Peyer's patch (tissue), 4 donors: ENCODE data around the gene FDXR. TPM values are rescaled to one million over a fixed set of nuclear protein-coding genes. Genes with fewer than 3 reads are reported as not detected.

Experiments
- DNase-seq, 3 donors: peaks; one replicate each; pipeline ENCODE4 v3.0.0-alpha.2; 2017 to 2019
- H3K27ac ChIP-seq, 4 donors: fragments of 200-600 bp; sonication (generic); one replicate each; pipeline ENCODE4 v1.5.1; 2016 to 2019
- H3K27me3 ChIP-seq, 2 donors: fragments of 200-600 bp; sonication (generic); one replicate each; pipeline ENCODE4 v1.5.1; 2019
- H3K36me3 ChIP-seq, 3 donors: fragments of 200-600 bp; sonication (generic); one replicate each; pipeline ENCODE4 v1.5.1; 2016 to 2019
- H3K4me1 ChIP-seq, 4 donors: fragments of 200-600 bp; sonication (generic); one replicate each; pipeline ENCODE4 v1.5.1; 2016 to 2019
- H3K4me3 ChIP-seq, 4 donors: fragments of 200-600 bp; sonication (generic); 1 replicate in 3 of 4; 2 replicates in 1 of 4; pipeline ENCODE4 v1.5.1; 2016 to 2019; ENCODE audit warnings: mild to moderate bottlenecking in 1 of 4
- H3K9me3 ChIP-seq, 4 donors: fragments of 200-600 bp; sonication (generic); one replicate each; pipeline ENCODE4 v1.5.1; 2016 to 2019; ENCODE audit warnings: mild to moderate bottlenecking in 1 of 4
- CTCF ChIP-seq, 6 experiments: fragments of 450-650 bp in 4 of 6; fragments of 200-600 bp in 2 of 6; sonication (generic) in 1 of 6; IDR thresholded peaks; one replicate each; pipeline ENCODE4 v1.5.1; 2017 to 2019; ENCODE audit warnings: antibody characterized with exemption in 6 of 6, mild to moderate bottlenecking in 3 of 6, moderate library complexity in 1 of 6
- POLR2A ChIP-seq, 2 donors: fragments of 450-650 bp; IDR thresholded peaks; one replicate each; pipeline ENCODE4 v1.5.1; 2017; ENCODE audit warnings: antibody characterized with exemption in 2 of 2, mild to moderate bottlenecking in 2 of 2, moderate library complexity in 2 of 2
- total RNA-seq, 4 donors: library from RNA; depleted of rRNA; stranded (reverse); fragments of >200 nt; gene quantifications; one replicate each; pipeline ENCODE4 v1.1.0, GENCODE V29; 2016

The FDXR gene
- total RNA-seq, 4 donors from 2014 or later: 1.7 to 16.1 (median 13.1) TPM

- TF ChIP-seq CTCF (IDR thresholded peaks at IDR 0.05) (peak; percentile 31 to 72 (median 59)), POLR2A (IDR thresholded peaks at IDR 0.05) (no peak)
- H3K36me3 ChIP-seq: no peaks in the 10 kb centered on the region
- peaks cover 3 to 37% of the 10 kb centered on the region in 2 donors for H3K27me3 ChIP-seq
- no peak overlapping the region for H3K27ac ChIP-seq
- peak overlapping the region in 3 of 4 donors; percentile 0 to 37 (median 37) for H3K4me3 ChIP-seq
- no peaks in the 10 kb centered on the region for H3K9me3 ChIP-seq
- peak; percentile 69 to 83 (median 71) for DNase-seq
- H3K4me1 ChIP-seq: peaks cover 13 to 35% (median 27%) of the 10 kb centered on the region in 4 donors
Measured at GRCh38 chr17:74862108-74862901, 10.5 kb downstream of the FDXR start.

- no peak for DNase-seq
- H3K4me1 ChIP-seq: peaks cover 13 to 35% (median 27%) of the 10 kb centered on the region in 4 donors
- no peaks in the 10 kb centered on the region for H3K36me3 ChIP-seq
- no peaks in the 10 kb centered on the region for H3K9me3 ChIP-seq
- peak overlapping the region in 2 of 4 donors; percentile 37 for H3K4me3 ChIP-seq
- peaks cover 3 to 37% of the 10 kb centered on the region in 2 donors for H3K27me3 ChIP-seq
- no peak overlapping the region for H3K27ac ChIP-seq
- TF ChIP-seq POLR2A (IDR thresholded peaks at IDR 0.05): no peak
- no peak for TF ChIP-seq CTCF (IDR thresholded peaks at IDR 0.05)
Measured at GRCh38 chr17:74861662-74862107, 11.1 kb downstream of the FDXR start.

- Histone ChIP-seq H3K9me3 (no peaks in the 10 kb centered on the region), H3K4me3 (peak overlapping the region in 3 of 4 donors; percentile 37 to 40 (median 37)), H3K27me3 (peaks cover 3 to 37% of the 10 kb centered on the region in 2 donors), H3K36me3 (no peaks in the 10 kb centered on the region), H3K4me1 (peaks cover 13 to 35% (median 27%) of the 10 kb centered on the region in 4 donors), H3K27ac (no peak overlapping the region)
- DNase-seq: no peak
- no peak for TF ChIP-seq CTCF (IDR thresholded peaks at IDR 0.05)
- TF ChIP-seq POLR2A (IDR thresholded peaks at IDR 0.05): no peak
Measured at GRCh38 chr17:74860872-74861661, 11.7 kb downstream of the FDXR start.

GRCh38 chr17:74860229-74860871, 12.4 kb downstream of the FDXR start:
- Histone ChIP-seq H3K36me3 (no peaks in the 10 kb centered on the region), H3K4me3 (peak overlapping the region in 3 of 4 donors; percentile 37 to 42 (median 40)), H3K4me1 (peaks cover 13 to 35% (median 27%) of the 10 kb centered on the region in 4 donors), H3K9me3 (no peaks in the 10 kb centered on the region), H3K27me3 (peaks cover 3 to 37% of the 10 kb centered on the region in 2 donors), H3K27ac (no peak overlapping the region)
- TF ChIP-seq CTCF (IDR thresholded peaks at IDR 0.05) (no peak), POLR2A (IDR thresholded peaks at IDR 0.05) (no peak)
- no peak for DNase-seq
